CD4-positive, alpha-beta T cell (primary cell): Measurements from ENCODE around the gene ZNRF3. TPM values are rescaled to one million over a fixed set of nuclear protein-coding genes. Genes with fewer than 3 reads are reported as not detected.

Source experiments
- ATAC-seq: fragments of 200-7000 bp; cut with Tn5 transposase; one replicate; pipeline ENCODE4 v1.10.0; 2022; ENCODE audit warnings: mild to moderate bottlenecking; ENCODE audit not compliant: poor library complexity
- CTCF ChIA-PET: fragments of 350-600 bp; sonication (Branson Sonifier 250); formaldehyde crosslinking; loops from one replicate; lab custom pipeline; 2021; ENCODE audit warnings: antibody characterized with exemption, inconsistent platforms; lab: Charles Lee
- POLR2A ChIA-PET: fragments of 350-600 bp; sonication (Branson Sonifier 250); formaldehyde crosslinking; loops from one replicate; lab custom pipeline; 2021; ENCODE audit warnings: antibody characterized with exemption, inconsistent platforms; lab: Charles Lee
- DNase-seq, 14 experiments: peaks; one replicate each; pipeline ENCODE4 v3.0.0-alpha.2; 2013 to 2020; ENCODE audit warnings: mixed read lengths in 2 of 14
- H3K27ac ChIP-seq, 2 donors: one replicate each; pipeline versions ENCODE4 v1.5.1 to v1.7.0; 2013; ENCODE audit warnings: low read length in 2 of 2, low read depth in 1 of 2, mild to moderate bottlenecking in 1 of 2
- H3K27me3 ChIP-seq, 2 experiments: 1 replicate in 1 of 2; 2 replicates in 1 of 2; pipeline versions ENCODE4 v1.6.1 to v1.7.0; 2013; ENCODE audit warnings: low read length in 2 of 2, control low read depth in 1 of 2, mild to moderate bottlenecking in 1 of 2, moderate library complexity in 1 of 2; ENCODE audit not compliant: insufficient read depth in 2 of 2, control insufficient read depth in 1 of 2
- H3K36me3 ChIP-seq: one replicate; pipeline ENCODE4 v1.6.1; 2013; ENCODE audit warnings: low read length, control low read depth; ENCODE audit not compliant: insufficient read depth
- H3K4me1 ChIP-seq: one replicate; pipeline ENCODE4 v1.6.1; 2013; ENCODE audit warnings: low read length, control low read depth; ENCODE audit not compliant: insufficient read depth
- H3K4me3 ChIP-seq: one replicate; pipeline ENCODE4 v1.5.1; 2013; ENCODE audit warnings: mild to moderate bottlenecking, low read length, moderate library complexity
- H3K9me3 ChIP-seq, 2 experiments: 1 replicate in 1 of 2; 2 replicates in 1 of 2; pipeline versions ENCODE4 v1.6.1 to v1.7.0; 2013; ENCODE audit warnings: low read length in 2 of 2, mild to moderate bottlenecking in 2 of 2, control low read depth in 1 of 2, moderate library complexity in 1 of 2; ENCODE audit not compliant: control insufficient read depth in 1 of 2, insufficient read depth in 1 of 2
- H3K27ac Mint-ChIP-seq: one replicate; pipeline ENCODE4 v1.8.0; 2020; ENCODE audit warnings: mixed read lengths
- H3K27me3 Mint-ChIP-seq: one replicate; pipeline ENCODE4 v1.8.0; 2021; ENCODE audit warnings: mixed read lengths
- H3K36me3 Mint-ChIP-seq: one replicate; pipeline ENCODE4 v1.8.0; 2021; ENCODE audit warnings: low read depth, mixed read lengths
- H3K4me1 Mint-ChIP-seq: one replicate; pipeline ENCODE4 v1.8.0; 2021; ENCODE audit warnings: low read depth, mixed read lengths
- H3K4me3 Mint-ChIP-seq: one replicate; pipeline ENCODE4 v1.8.0; 2020; ENCODE audit warnings: mild to moderate bottlenecking, mixed read lengths
- H3K9me3 Mint-ChIP-seq: one replicate; pipeline ENCODE4 v1.8.0; 2020; ENCODE audit warnings: mixed read lengths
- intact Hi-C, 2 experiments: fragments of 100-400 bp; cut with DNase I in 1 of 2; cut with micrococcal nuclease in 1 of 2; formaldehyde crosslinking; loops; one replicate each; pipeline versions ENCODE4 v1.15.1 to v1.9.0; 2023 to 2025; cut with DNase I, micrococcal nuclease
- total RNA-seq, 174 experiments: library from RNA in 2 of 174; stranded (reverse) in 2 of 174; gene quantifications; one replicate each; pipeline ENCODE4 v1.2.3 and lab custom pipeline; 2021 to 2026
- TF ChIP-seq, protein P1 (sequence below): fragments of 200-600 bp; IDR thresholded peaks from one replicate; pipeline ENCODE4 v1.8.0; 2022; ENCODE audit warnings: antibody characterized with exemption, mild to moderate bottlenecking

ZNRF3 gene
- total RNA-seq, 2 experiments from 2014 or later, result 0.38 to 0.61 TPM

DNA sequence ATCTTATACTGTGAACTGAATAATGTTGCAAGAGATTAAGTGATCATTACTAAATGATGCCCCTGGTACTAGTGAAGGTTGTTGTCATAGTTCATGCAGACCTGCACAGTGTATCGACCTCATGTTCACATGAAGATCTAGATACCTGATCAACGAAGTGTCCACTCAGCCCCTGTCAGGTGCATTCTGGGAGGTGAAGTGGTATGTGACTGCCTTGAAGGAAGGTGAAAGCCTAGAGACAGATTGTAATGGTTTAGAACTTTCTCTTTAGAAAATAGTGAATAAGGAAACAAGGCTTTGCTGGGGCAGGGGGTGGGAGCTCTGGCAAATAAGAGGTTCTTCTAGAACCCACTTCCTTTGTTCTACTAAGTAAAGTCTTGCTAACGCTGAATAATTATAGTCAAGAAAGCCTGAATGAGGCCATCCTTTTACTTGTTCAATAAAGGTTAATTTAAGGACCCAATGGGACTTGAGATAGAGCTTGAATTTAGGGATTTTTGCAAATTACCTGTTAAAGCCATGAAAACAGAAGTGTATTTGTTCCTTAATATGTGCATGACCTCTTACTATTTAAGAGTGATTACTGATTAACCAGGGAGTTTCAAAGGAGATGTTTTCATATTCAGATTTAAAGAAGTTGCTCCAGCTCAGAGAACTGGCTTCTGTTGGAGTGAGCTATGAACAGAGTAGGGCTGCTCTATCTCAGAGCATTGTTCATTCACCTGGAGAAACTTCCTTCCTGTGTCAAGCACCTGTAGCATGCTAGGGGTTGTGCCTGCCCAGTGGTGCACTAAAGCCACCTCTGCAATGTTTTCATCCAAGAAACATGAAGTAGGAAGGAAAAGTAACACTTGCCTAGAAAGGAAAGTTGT, 132.9 kb downstream of the ZNRF3 start:
- Mint-ChIP-seq H3K4me1 (no peaks in the 10 kb centered on the region), H3K27me3 (peaks cover 36% of the 10 kb centered on the region), H3K9me3 (peaks cover 2% of the 10 kb centered on the region), H3K4me3 (no peak overlapping the region), H3K27ac (no peak overlapping the region), H3K36me3 (no peaks in the 10 kb centered on the region)
- Histone ChIP-seq H3K27ac (no peak overlapping the region), H3K9me3 (no peaks in the 10 kb centered on the region), H3K4me3 (no peak overlapping the region), H3K27me3 (peaks cover 0 to 9% of the 10 kb centered on the region in 2 experiments), H3K4me1 (peaks cover 3% of the 10 kb centered on the region), H3K36me3 (no peaks in the 10 kb centered on the region)
- DNase-seq, result no peak
- ChIA-PET CTCF (interaction anchor here (1.6 kb wide), 1 partner anchor 160 kb away, joined by 4 read pairs; no protein-coding TSS in a partner anchor), POLR2A (no interaction called here)
- ATAC-seq, result no peak
- TF ChIP-seq, protein P1, sequence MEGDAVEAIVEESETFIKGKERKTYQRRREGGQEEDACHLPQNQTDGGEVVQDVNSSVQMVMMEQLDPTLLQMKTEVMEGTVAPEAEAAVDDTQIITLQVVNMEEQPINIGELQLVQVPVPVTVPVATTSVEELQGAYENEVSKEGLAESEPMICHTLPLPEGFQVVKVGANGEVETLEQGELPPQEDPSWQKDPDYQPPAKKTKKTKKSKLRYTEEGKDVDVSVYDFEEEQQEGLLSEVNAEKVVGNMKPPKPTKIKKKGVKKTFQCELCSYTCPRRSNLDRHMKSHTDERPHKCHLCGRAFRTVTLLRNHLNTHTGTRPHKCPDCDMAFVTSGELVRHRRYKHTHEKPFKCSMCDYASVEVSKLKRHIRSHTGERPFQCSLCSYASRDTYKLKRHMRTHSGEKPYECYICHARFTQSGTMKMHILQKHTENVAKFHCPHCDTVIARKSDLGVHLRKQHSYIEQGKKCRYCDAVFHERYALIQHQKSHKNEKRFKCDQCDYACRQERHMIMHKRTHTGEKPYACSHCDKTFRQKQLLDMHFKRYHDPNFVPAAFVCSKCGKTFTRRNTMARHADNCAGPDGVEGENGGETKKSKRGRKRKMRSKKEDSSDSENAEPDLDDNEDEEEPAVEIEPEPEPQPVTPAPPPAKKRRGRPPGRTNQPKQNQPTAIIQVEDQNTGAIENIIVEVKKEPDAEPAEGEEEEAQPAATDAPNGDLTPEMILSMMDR, result no peak
- intact Hi-C loops, result no loop called here

DNA sequence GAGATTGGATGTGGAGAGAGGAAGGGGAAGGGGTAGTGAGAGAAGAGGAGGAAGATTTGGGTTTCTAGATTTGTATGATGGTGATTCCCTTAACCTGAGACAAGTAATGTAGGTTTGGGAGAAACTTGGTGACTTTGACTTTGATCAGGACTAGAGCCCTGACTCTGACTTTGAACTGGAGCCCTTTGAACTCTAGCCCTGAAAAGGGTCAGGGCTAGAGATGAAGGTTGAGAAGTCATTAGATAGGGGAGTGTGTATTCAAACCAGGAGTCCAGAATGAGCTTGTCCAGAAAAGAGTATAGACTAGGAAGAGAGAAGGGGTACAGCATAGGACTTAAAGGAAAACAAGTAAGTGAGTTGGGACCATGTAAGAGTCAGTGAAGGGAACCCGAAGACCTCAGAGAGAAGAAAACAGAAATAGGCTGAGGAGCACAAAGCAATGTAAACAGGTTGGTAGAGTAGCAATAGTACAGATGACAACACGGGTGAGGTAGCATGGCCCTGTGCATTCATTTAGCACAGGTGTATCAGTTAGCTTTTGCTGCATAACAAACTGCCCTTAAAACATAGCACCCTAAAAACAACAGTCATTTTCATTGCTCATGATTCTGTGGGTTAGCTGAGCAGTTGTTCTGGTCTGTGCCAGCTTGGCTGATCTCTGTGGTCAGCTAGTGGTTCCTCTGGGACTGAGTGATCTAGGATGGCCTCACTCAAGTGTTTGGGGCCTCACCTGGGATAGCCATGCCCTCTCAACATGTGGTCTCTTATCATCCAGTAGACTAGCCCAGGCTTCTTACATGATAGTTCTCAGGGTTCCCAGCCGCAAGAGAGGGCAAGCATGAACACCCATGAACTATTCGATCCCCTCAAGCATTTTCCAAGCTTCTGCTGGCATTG, 135.2 kb downstream of the ZNRF3 start:
- Mint-ChIP-seq H3K27me3 (peaks cover 32% of the 10 kb centered on the region), H3K9me3 (peaks cover 2% of the 10 kb centered on the region), H3K4me1 (no peaks in the 10 kb centered on the region), H3K36me3 (no peaks in the 10 kb centered on the region), H3K4me3 (no peak overlapping the region), H3K27ac (no peak overlapping the region)
- Histone ChIP-seq H3K4me3 (no peak overlapping the region), H3K27ac (no peak overlapping the region), H3K9me3 (no peaks in the 10 kb centered on the region), H3K36me3 (no peaks in the 10 kb centered on the region), H3K4me1 (peaks cover 3% of the 10 kb centered on the region), H3K27me3 (peaks cover 0 to 10% of the 10 kb centered on the region in 2 experiments)
- ATAC-seq, result no peak
- no peak for DNase-seq
- intact Hi-C loops, result no loop called here
- ChIA-PET CTCF (no interaction called here), POLR2A (no interaction called here)
- TF ChIP-seq, protein P1, result no peak

DNA sequence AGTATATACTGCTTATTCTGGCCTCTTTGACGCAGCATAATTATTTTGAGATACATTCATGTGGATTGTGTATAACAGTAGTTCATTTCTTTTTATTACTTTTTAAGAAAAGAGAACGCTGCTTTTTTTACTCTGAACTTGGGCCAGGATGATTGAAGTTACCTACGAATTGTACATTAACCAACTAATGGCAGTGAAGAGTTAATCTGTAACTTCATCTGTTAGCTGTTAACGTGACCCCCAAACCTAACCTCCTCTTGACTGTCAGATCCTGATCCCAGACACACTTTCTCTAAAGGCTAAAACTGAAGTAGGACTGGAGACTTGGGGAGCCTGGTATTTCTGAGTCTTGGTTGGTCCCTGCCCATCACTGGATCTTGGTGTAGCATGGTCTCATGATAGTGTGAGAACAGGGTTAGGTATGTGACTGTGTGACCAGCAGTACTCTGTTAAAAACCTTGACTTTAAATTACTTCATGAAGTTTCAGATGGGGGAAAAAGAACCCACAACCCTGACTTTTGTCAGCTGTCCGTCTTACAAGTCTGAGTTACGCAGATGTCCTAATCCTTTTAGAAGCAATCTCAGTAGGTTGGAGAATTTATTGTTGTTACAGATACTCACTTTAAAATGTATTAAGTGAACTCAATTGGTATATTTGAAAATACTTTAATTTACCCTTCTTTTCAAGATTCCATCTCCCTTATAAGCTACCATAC, 138.9 kb downstream of the ZNRF3 start:
- Histone ChIP-seq H3K27me3 (peaks cover 0 to 9% of the 10 kb centered on the region in 2 experiments), H3K36me3 (no peaks in the 10 kb centered on the region), H3K4me3 (no peak overlapping the region), H3K27ac (no peak overlapping the region), H3K9me3 (no peaks in the 10 kb centered on the region), H3K4me1 (no peaks in the 10 kb centered on the region)
- H3K27ac Mint-ChIP-seq, result no peak overlapping the region
- CTCF ChIA-PET, result interaction anchor here (1.0 kb wide), 1 partner anchor 19 kb away, joined by 3 read pairs; no protein-coding TSS in a partner anchor
- no peaks in the 10 kb centered on the region for H3K4me1 Mint-ChIP-seq
- H3K9me3 Mint-ChIP-seq, result peaks cover 2% of the 10 kb centered on the region
- no peak for DNase-seq
- H3K4me3 Mint-ChIP-seq, result no peak overlapping the region
- TF ChIP-seq, protein P1, result no peak
- peaks cover 20% of the 10 kb centered on the region for H3K27me3 Mint-ChIP-seq
- intact Hi-C loops, result no loop called here
- POLR2A ChIA-PET, result no interaction called here
- ATAC-seq, result no peak
- H3K36me3 Mint-ChIP-seq, result no peaks in the 10 kb centered on the region
